Effector memory CD8-positive, alpha-beta T cell (primary cell): ENCODE measurements around the gene GRM5.

Experiments used
- ATAC-seq: fragments of 150-1000 bp; cut with Tn5 transposase; replicated peaks from 2 replicates; pipeline ENCODE4 v1.10.0; 2021; ENCODE audit warnings: mild to moderate bottlenecking, moderate library complexity
- DNase-seq, 3 experiments: peaks; one replicate each; pipeline ENCODE4 v3.0.0; 2021
- H3K27ac Mint-ChIP-seq, 2 donors: one replicate each; pipeline ENCODE4 v1.8.0; 2022; ENCODE audit warnings: mild to moderate bottlenecking in 2 of 2, mixed read lengths in 2 of 2, moderate library complexity in 2 of 2
- H3K27me3 Mint-ChIP-seq, 2 donors: one replicate each; pipeline ENCODE4 v1.8.0; 2022; ENCODE audit warnings: mixed read lengths in 2 of 2
- H3K36me3 Mint-ChIP-seq: one replicate; pipeline ENCODE4 v1.8.0; 2022; ENCODE audit warnings: mild to moderate bottlenecking, moderate library complexity, mixed read lengths; ENCODE audit not compliant: insufficient read depth
- H3K4me1 Mint-ChIP-seq, 2 donors: one replicate each; pipeline ENCODE4 v1.8.0; 2022; ENCODE audit warnings: low read depth in 2 of 2, mixed read lengths in 2 of 2
- H3K4me3 Mint-ChIP-seq, 2 donors: one replicate each; pipeline ENCODE4 v1.8.0; 2022; ENCODE audit warnings: mild to moderate bottlenecking in 2 of 2, mixed read lengths in 2 of 2, moderate library complexity in 2 of 2
- H3K9me3 Mint-ChIP-seq, 2 donors: one replicate each; pipeline ENCODE4 v1.8.0; 2022; ENCODE audit warnings: mixed read lengths in 2 of 2

GRM5 gene

GRCh38 chr11:88521799-88522201, 544.0 kb downstream of the GRM5 start:
- no peak for ATAC-seq
- no peaks in the 10 kb centered on the region for H3K4me1 Mint-ChIP-seq
- H3K4me3 Mint-ChIP-seq, result no peak overlapping the region
- H3K27me3 Mint-ChIP-seq, result peaks cover 6% of the 10 kb centered on the region in 2 donors
- DNase-seq, result no peak
- no peaks in the 10 kb centered on the region for H3K36me3 Mint-ChIP-seq
- no peak overlapping the region for H3K27ac Mint-ChIP-seq
- H3K9me3 Mint-ChIP-seq, result no peaks in the 10 kb centered on the region

DNA sequence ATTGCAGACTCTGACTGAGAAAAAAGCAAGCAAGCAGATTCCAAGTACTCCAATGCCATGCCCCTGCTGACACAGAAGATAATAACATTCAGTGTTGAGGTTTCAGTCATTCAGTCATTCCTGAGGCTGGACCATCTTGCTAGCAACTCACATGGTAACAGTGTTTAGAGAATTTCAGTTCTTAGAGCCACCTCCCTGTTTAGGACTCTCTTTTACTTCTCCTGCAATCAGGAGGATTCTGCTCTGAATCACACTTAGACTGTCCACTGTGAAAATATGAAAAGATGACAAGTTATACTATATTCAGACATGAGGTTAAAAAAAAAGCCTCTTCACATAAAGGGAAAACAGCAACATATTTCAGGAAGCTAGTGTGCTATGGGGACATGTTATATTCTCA, 544.4 kb downstream of the GRM5 start:
- Mint-ChIP-seq H3K9me3 (no peaks in the 10 kb centered on the region), H3K4me3 (no peak overlapping the region), H3K27ac (no peak overlapping the region), H3K4me1 (no peaks in the 10 kb centered on the region), H3K27me3 (peaks cover 6 to 7% of the 10 kb centered on the region in 2 donors), H3K36me3 (no peaks in the 10 kb centered on the region)
- ATAC-seq, result no peak
- DNase-seq, result no peak

DNA sequence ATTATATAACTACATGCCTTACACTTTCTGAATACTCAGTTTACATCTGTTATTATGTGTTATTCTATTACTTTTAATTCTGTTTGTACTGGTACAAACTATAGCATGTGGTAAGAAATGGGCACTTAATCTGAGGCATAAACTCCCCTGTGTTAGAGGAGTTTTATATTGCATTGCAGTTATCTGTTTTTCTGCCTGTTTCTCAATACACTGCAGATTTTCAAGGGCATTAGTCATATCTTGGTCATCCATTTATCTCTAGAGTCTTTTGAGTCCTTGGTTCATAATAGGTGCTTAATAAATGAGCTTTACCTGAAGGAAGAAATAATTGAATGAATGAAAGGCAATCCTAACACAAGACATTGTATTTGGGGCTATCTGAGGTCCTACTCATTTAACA, 545.4 kb downstream of the GRM5 start:
- ATAC-seq (no peak), DNase-seq (no peak)
- H3K4me1 Mint-ChIP-seq, result no peaks in the 10 kb centered on the region
- peaks cover 5 to 12% of the 10 kb centered on the region in 2 donors for H3K27me3 Mint-ChIP-seq
- no peaks in the 10 kb centered on the region for H3K36me3 Mint-ChIP-seq
- no peaks in the 10 kb centered on the region for H3K9me3 Mint-ChIP-seq
- no peak overlapping the region for H3K27ac Mint-ChIP-seq
- H3K4me3 Mint-ChIP-seq, result no peak overlapping the region

DNA sequence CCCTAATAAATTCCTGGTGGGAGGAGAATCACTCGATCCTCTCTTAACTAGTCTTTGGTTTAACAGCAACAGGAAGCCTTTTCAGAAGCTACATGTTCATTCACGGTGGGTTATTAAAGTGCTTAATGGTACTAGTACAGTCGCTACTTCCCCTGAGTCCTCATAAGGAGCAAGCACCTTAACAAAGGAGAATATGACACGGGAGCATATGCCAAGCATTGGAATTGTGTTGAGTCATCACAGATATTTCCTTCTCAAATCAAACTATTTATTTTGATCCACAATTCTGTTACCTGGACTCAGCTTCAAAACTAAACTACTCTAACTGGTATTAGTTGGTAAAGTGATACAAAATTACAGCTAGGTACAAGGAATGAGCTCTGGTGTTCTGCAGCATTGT, 550.8 kb downstream of the GRM5 start:
- Mint-ChIP-seq H3K4me3 (no peak overlapping the region), H3K27ac (no peak overlapping the region), H3K27me3 (peaks cover 36 to 54% of the 10 kb centered on the region in 2 donors), H3K4me1 (no peaks in the 10 kb centered on the region), H3K9me3 (no peaks in the 10 kb centered on the region), H3K36me3 (peaks cover 3% of the 10 kb centered on the region)
- ATAC-seq (no peak), DNase-seq (no peak)

DNA sequence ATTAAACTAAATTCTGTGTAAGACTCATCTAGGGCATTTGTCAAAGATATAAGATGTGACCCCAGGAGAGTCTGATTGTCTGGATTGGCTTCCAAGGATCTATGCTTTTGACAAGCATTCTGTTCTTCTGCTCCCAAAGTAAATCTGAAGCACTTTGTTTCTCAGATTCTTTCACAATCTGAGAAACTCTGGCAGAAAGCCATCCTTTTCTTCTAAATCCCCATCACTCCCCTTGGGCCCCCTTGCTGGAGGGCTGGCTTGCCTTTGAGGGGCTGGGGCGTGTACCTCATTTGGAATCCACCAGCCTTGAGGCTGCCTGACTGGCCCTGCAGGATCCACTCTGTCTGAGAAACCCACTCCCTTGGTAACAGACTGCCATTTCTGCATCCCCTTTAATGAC, 554.8 kb downstream of the GRM5 start:
- Mint-ChIP-seq H3K4me3 (no peak overlapping the region), H3K4me1 (peaks cover 9 to 11% of the 10 kb centered on the region in 2 donors), H3K9me3 (no peaks in the 10 kb centered on the region), H3K36me3 (peaks cover 3% of the 10 kb centered on the region), H3K27me3 (peaks cover 63 to 71% of the 10 kb centered on the region in 2 donors), H3K27ac (no peak overlapping the region)
- ATAC-seq (no peak), DNase-seq (no peak)

DNA sequence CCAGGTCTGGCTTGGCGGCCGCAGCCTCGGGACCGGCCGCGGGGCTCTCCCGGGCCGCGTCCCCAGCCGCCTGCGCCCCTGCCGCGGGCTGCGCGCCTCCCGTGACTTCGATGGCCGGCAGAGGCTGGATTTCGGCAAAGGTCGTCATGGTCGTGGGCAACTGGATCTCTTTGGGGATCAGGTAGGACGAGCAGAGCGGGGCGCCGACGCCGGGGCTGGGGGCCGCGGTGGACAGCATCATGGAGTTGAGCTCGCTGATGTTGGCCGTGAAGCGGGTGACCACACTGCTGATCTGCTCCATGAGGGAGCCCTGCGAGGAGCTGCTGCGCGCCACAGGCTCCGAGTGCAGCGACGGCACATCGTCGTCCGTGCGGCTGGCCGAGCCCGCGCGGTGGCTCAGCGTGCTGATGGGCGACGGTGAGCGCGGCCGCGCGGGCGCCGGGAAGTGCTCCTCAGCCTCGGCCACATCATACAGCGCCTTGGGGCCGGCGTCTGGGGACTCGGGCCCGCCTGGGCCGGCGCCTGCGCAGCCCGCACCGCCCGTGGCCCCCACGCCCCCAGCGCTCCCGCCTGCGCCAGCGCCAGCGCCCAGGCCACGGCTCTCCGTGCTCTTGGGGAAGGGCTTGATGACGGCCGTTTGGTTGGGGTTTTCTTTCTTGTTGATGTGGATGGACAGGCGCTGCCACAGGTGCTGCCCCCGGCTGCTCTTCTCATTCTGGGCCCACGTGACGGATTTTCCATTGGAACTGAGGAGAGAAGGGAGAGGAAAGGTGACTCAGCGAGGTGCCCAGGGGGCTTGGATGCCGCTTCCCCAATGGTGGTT, 556.8 kb downstream of the GRM5 start:
- Mint-ChIP-seq H3K9me3 (no peaks in the 10 kb centered on the region), H3K36me3 (no peaks in the 10 kb centered on the region), H3K27me3 (peaks cover 66 to 67% of the 10 kb centered on the region in 2 donors), H3K4me3 (peak overlapping the region; percentile 74 to 85), H3K4me1 (peaks cover 9 to 11% of the 10 kb centered on the region in 2 donors), H3K27ac (no peak overlapping the region)
- peak in 2 of 3 experiments; percentile 1 to 4 for DNase-seq
- ATAC-seq, result peak; percentile 80

DNA sequence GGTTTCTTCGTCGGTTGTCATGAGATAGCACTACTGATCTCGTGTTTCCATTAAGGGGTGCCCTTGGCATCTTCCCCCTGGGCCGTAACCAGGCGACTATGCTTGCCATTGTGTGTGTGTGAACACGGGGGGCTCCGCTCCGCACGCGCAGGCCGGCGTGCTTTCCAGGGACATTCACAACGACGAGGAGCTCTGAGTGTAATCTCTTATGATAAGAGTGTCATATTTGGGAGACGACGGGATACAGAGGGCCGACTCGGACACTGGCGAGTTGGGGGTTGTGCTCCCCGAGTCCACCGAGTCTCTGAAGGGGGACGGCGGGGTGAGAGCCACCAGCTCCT, 557.4 kb downstream of the GRM5 start:
- peak; percentile 12 for ATAC-seq
- Mint-ChIP-seq H3K9me3 (no peaks in the 10 kb centered on the region), H3K4me1 (peaks cover 9 to 11% of the 10 kb centered on the region in 2 donors), H3K36me3 (no peaks in the 10 kb centered on the region), H3K4me3 (peak overlapping the region; percentile 74 to 85), H3K27me3 (peaks cover 60 to 61% of the 10 kb centered on the region in 2 donors), H3K27ac (peak overlapping the region in 1 of 2 donors; percentile 76)
- DNase-seq, result no peak

DNA sequence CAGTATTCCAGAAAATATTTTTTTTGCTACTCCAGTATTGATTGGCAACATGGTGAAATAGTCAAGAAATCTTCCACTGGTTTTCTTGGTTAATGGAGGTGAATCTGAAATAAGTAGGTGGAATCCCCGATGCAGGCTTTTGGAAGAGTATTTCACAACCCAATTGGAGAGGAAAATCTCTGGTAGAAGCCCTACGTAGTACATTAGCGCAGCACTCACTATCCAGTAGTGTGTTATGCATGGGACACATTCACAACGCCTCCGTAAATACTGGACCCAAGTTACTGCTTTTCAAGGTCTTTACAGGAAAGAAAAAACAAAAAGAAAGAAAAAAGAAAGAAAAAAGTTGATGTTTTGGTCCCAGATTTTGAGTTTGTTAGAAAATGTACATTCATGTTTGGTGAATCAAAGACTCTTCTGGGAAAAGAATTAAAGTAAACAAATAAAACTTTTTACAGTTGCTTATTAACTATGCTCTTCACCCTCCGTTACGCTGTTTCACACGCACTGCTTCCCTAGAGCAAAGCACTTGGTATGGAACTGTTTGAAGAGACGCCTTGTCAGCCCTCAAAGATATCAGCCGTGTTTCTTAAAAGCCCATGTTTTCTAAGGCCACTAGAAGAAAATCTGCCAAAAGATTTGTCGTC, 557.9 kb downstream of the GRM5 start:
- Mint-ChIP-seq H3K9me3 (no peaks in the 10 kb centered on the region), H3K36me3 (no peaks in the 10 kb centered on the region), H3K27ac (peak overlapping the region in 1 of 2 donors; percentile 76), H3K4me3 (peak overlapping the region; percentile 74 to 85), H3K27me3 (peaks cover 56 to 58% of the 10 kb centered on the region in 2 donors), H3K4me1 (peaks cover 9 to 11% of the 10 kb centered on the region in 2 donors)
- ATAC-seq (no peak), DNase-seq (no peak)

- H3K9me3 Mint-ChIP-seq, result no peaks in the 10 kb centered on the region
- no peak for DNase-seq
These were observed 564.2 kb downstream of the GRM5 start for GRCh38 chr11:88501541-88501940.

GRCh38 chr11:88495836-88496235, 569.9 kb downstream of the GRM5 start:
- no peak for DNase-seq
- no peak for ATAC-seq
- Mint-ChIP-seq H3K4me1 (no peaks in the 10 kb centered on the region), H3K36me3 (no peaks in the 10 kb centered on the region), H3K27me3 (peaks cover 1 to 3% of the 10 kb centered on the region in 2 donors), H3K9me3 (no peaks in the 10 kb centered on the region), H3K27ac (no peak overlapping the region), H3K4me3 (no peak overlapping the region)

More at GRCh38 chr11:88501541-88501940, 564.2 kb downstream of the GRM5 start:
- H3K27ac Mint-ChIP-seq, result no peak overlapping the region
- ATAC-seq, result no peak
- H3K4me1 Mint-ChIP-seq, result no peaks in the 10 kb centered on the region
- H3K4me3 Mint-ChIP-seq, result no peak overlapping the region
- peaks cover 16% of the 10 kb centered on the region in 2 donors for H3K27me3 Mint-ChIP-seq
- H3K36me3 Mint-ChIP-seq, result no peaks in the 10 kb centered on the region

- no peaks in the 10 kb centered on the region for H3K4me1 Mint-ChIP-seq
- H3K36me3 Mint-ChIP-seq, result no peaks in the 10 kb centered on the region
- H3K9me3 Mint-ChIP-seq, result no peaks in the 10 kb centered on the region
- H3K4me3 Mint-ChIP-seq, result no peak overlapping the region
- no peak for DNase-seq
- ATAC-seq, result no peak
- no peak overlapping the region for H3K27ac Mint-ChIP-seq
- no peaks in the 10 kb centered on the region for H3K27me3 Mint-ChIP-seq
These were observed 570.9 kb downstream of the GRM5 start for GRCh38 chr11:88494848-88495247.

DNA sequence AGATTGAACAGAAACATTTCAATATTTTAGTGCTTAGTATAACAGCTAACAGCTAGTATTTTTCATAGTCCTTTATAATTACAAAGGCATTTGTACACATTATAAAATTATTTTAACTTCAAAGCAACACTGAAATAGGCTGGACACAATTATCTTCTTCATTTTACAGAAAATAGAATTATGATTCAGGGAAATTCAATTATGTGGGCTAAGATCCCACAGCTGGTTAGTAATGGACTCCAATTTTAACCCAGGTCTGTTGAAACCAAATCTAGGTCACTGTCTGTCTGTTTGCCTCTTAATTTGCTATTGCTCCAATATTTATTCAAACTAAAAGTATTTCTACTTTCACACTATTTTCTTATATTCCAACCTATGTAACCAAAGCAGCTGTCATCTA, 574.1 kb downstream of the GRM5 start:
- Mint-ChIP-seq H3K4me3 (no peak overlapping the region), H3K4me1 (no peaks in the 10 kb centered on the region), H3K27ac (no peak overlapping the region), H3K36me3 (no peaks in the 10 kb centered on the region), H3K27me3 (no peaks in the 10 kb centered on the region), H3K9me3 (no peaks in the 10 kb centered on the region)
- no peak for ATAC-seq
- no peak for DNase-seq

GRCh38 chr11:88489030-88489429, 576.8 kb downstream of the GRM5 start:
- Mint-ChIP-seq H3K27ac (peak overlapping the region in 1 of 2 donors; percentile 14), H3K4me1 (peaks cover 5 to 6% of the 10 kb centered on the region in 2 donors), H3K4me3 (no peak overlapping the region), H3K27me3 (no peaks in the 10 kb centered on the region), H3K9me3 (no peaks in the 10 kb centered on the region), H3K36me3 (no peaks in the 10 kb centered on the region)
- no peak for DNase-seq
- no peak for ATAC-seq

- Mint-ChIP-seq H3K9me3 (no peaks in the 10 kb centered on the region), H3K36me3 (no peaks in the 10 kb centered on the region), H3K27me3 (no peaks in the 10 kb centered on the region), H3K4me1 (peaks cover 5 to 6% of the 10 kb centered on the region in 2 donors), H3K27ac (no peak overlapping the region), H3K4me3 (no peak overlapping the region)
- ATAC-seq (no peak), DNase-seq (no peak)
These were observed 578.1 kb downstream of the GRM5 start for GRCh38 chr11:88487646-88488045.
